ENCODE results near the gene CHKA. TPM values are rescaled to one million over a fixed set of nuclear protein-coding genes. Genes with fewer than 3 reads are reported as not detected.
A peak's percentile ranks its signal among the peaks of the same experiment; 100 is the strongest.

CHKA gene
- total and polyA plus RNA-seq, 2 donors from 2014 or later = 23.2 to 26.3 TPM

GRCh38 chr11:68127714-68128681, 6.8 kb upstream of the CHKA start:
- no peaks in the 10 kb centered on the region for H3K27me3 ChIP-seq (ENCODE audit: control insufficient read depth, insufficient read depth, low read length)
- H3K9me3 ChIP-seq (ENCODE audit: control insufficient read depth in 2 of 3, insufficient read depth in 1 of 3, low read length in 3 of 3) = no peaks in the 10 kb centered on the region
- no peak for TF ChIP-seq CTCF (IDR thresholded peaks at IDR 0.05; ENCODE audit: borderline replicate concordance, extremely low read depth, insufficient read depth)
- FAIRE-seq (no peak), DNase-seq (peak; percentile 90 to 96 (median 93))
- intact Hi-C loops (cut with DNase I) = no loop called here
- no peaks in the 10 kb centered on the region for H3K36me3 ChIP-seq (ENCODE audit: control insufficient read depth in 2 of 3, insufficient read depth in 3 of 3, low read length in 3 of 3)
- peak overlapping the region; percentile 63 to 70 for H3K27ac ChIP-seq (ENCODE audit: low read depth in 2 of 2, low read length in 2 of 2)
- H3K9ac ChIP-seq (ENCODE audit: low read length in 3 of 3) = peak overlapping the region in 1 of 3 donors; percentile 51
- peaks cover 0 to 12% (median 6%) of the 10 kb centered on the region in 3 donors for H3K4me1 ChIP-seq (ENCODE audit: control insufficient read depth in 2 of 3, insufficient read depth in 2 of 3, low read depth in 1 of 3, low read length in 3 of 3)
- peak overlapping the region in 1 of 3 donors; percentile 48 for H3K4me3 ChIP-seq (ENCODE audit: low read length in 3 of 3)

GRCh38 chr11:68125164-68125563, 4.0 kb upstream of the CHKA start:
- peaks cover 0 to 12% (median 11%) of the 10 kb centered on the region in 3 donors for H3K4me1 ChIP-seq (ENCODE audit: control insufficient read depth in 2 of 3, insufficient read depth in 2 of 3, low read depth in 1 of 3, low read length in 3 of 3)
- H3K27me3 ChIP-seq (ENCODE audit: control insufficient read depth, insufficient read depth, low read length) = no peaks in the 10 kb centered on the region
- no peak overlapping the region for H3K9ac ChIP-seq (ENCODE audit: low read length in 3 of 3)
- no peaks in the 10 kb centered on the region for H3K36me3 ChIP-seq (ENCODE audit: control insufficient read depth in 2 of 3, insufficient read depth in 3 of 3, low read length in 3 of 3)
- no peak overlapping the region for H3K4me3 ChIP-seq (ENCODE audit: low read length in 3 of 3)
- no peak overlapping the region for H3K27ac ChIP-seq (ENCODE audit: low read depth in 2 of 2, low read length in 2 of 2)
- intact Hi-C loops (cut with DNase I) = no loop called here
- DNase-seq = no peak
- H3K9me3 ChIP-seq (ENCODE audit: control insufficient read depth in 2 of 3, insufficient read depth in 1 of 3, low read length in 3 of 3) = no peaks in the 10 kb centered on the region
- no peak for FAIRE-seq
- TF ChIP-seq CTCF (IDR thresholded peaks at IDR 0.05; ENCODE audit: borderline replicate concordance, extremely low read depth, insufficient read depth) = no peak

GRCh38 chr11:68122936-68123539, 1.9 kb upstream of the CHKA start:
- no peak for FAIRE-seq
- Histone ChIP-seq H3K36me3 (ENCODE audit: control insufficient read depth in 2 of 3, insufficient read depth in 3 of 3, low read length in 3 of 3) (no peaks in the 10 kb centered on the region), H3K27ac (ENCODE audit: low read depth in 2 of 2, low read length in 2 of 2) (peak overlapping the region; percentile 59 to 71), H3K9me3 (ENCODE audit: control insufficient read depth in 2 of 3, insufficient read depth in 1 of 3, low read length in 3 of 3) (no peaks in the 10 kb centered on the region), H3K4me1 (ENCODE audit: control insufficient read depth in 2 of 3, insufficient read depth in 2 of 3, low read depth in 1 of 3, low read length in 3 of 3) (peaks cover 0 to 14% (median 7%) of the 10 kb centered on the region in 3 donors), H3K4me3 (ENCODE audit: low read length in 3 of 3) (no peak overlapping the region), H3K9ac (ENCODE audit: low read length in 3 of 3) (no peak overlapping the region), H3K27me3 (ENCODE audit: control insufficient read depth, insufficient read depth, low read length) (no peaks in the 10 kb centered on the region)
- intact Hi-C loops (cut with DNase I) = no loop called here
- TF ChIP-seq CTCF (IDR thresholded peaks at IDR 0.05; ENCODE audit: borderline replicate concordance, extremely low read depth, insufficient read depth) = no peak
- peak in 1 of 5 donors; percentile 49 for DNase-seq
